Heart right ventricle (tissue), 16 donors: ENCODE data around the gene MED22. TPM values are rescaled to one million over a fixed set of nuclear protein-coding genes. Genes with fewer than 3 reads are reported as not detected.
"Not testable (repeated sequence)": the region's sequence is repeated elsewhere in the genome, so short reads cannot be mapped to it uniquely, and the experiment has no call there.

Experiments used
- ATAC-seq, 8 donors: fragments of 200-7000 bp; cut with Tn5 transposase; one replicate each; pipeline ENCODE4 v1.9.1; 2020; ENCODE audit warnings: mild to moderate bottlenecking in 8 of 8, moderate library complexity in 8 of 8, moderate number of reproducible peaks in 1 of 8
- DNase-seq, 2 donors: peaks; one replicate each; pipeline ENCODE4 v3.0.0-alpha.2; 2020
- H3K27ac ChIP-seq, 10 donors: fragments of 200-600 bp; sonication (generic) in 2 of 10; one replicate each; pipeline versions ENCODE4 v1.5.0 to v1.8.0; 2020 to 2022; ENCODE audit warnings: mild to moderate bottlenecking in 3 of 10
- H3K27me3 ChIP-seq, 7 donors: fragments of 200-600 bp; one replicate each; pipeline ENCODE4 v1.8.0; 2021 to 2022; ENCODE audit warnings: mild to moderate bottlenecking in 2 of 7
- H3K36me3 ChIP-seq, 9 donors: fragments of 200-600 bp; sonication (generic) in 1 of 9; one replicate each; pipeline versions ENCODE4 v1.5.0 to v1.8.0; 2020 to 2022; ENCODE audit warnings: mild to moderate bottlenecking in 2 of 9
- H3K4me1 ChIP-seq, 9 donors: fragments of 200-600 bp; sonication (generic) in 1 of 9; one replicate each; pipeline versions ENCODE4 v1.5.0 to v1.8.0; 2020 to 2022; ENCODE audit warnings: mild to moderate bottlenecking in 4 of 9
- H3K4me3 ChIP-seq, 10 donors: fragments of 200-600 bp; sonication (generic) in 2 of 10; one replicate each; pipeline versions ENCODE4 v1.5.0 to v1.8.0; 2020 to 2022; ENCODE audit warnings: mild to moderate bottlenecking in 7 of 10, moderate library complexity in 2 of 10
- H3K9me3 ChIP-seq, 11 donors: fragments of 200-600 bp in 10 of 11; sonication (generic) in 2 of 11; one replicate each; pipeline versions ENCODE4 v1.5.0 to v1.8.0; 2013 to 2022; ENCODE audit warnings: mild to moderate bottlenecking in 2 of 11, control low read depth in 1 of 11, moderate library complexity in 1 of 11
- CTCF ChIP-seq, 9 donors: fragments of 200-600 bp; sonication (generic) in 2 of 9; IDR thresholded peaks; one replicate each; pipeline versions ENCODE4 v1.5.0 to v1.8.0; 2021 to 2022; ENCODE audit warnings: antibody characterized with exemption in 9 of 9, mild to moderate bottlenecking in 5 of 9, moderate library complexity in 1 of 9
- WGBS, 2 donors: extraction: QIAGEN DNeasy Blood & Tissue Kit; methylation state at CpG; one replicate each; pipeline ENCODE4 v1.1.7; 2013; ENCODE audit warnings: inconsistent platforms in 1 of 2; 5-methylcytosine and 5-hydroxymethylcytosine counted together
- intact Hi-C, 10 donors: fragments of 100-400 bp; cut with DNase I; formaldehyde crosslinking; loops; one replicate each; pipeline versions ENCODE4 v1.11.1 to v1.14.2; 2022
- polyA plus RNA-seq, 2 donors: library from polyadenylated mRNA; stranded (reverse); fragments of 200-250 nt; gene quantifications; one replicate each; pipeline ENCODE4 v1.2.3, GENCODE V29; 2013
- total RNA-seq, 10 donors: library from RNA; stranded (reverse); fragmentation: NEBNext Ultra II Directional in 3 of 10; extraction: Animal tissue kit (Norgen Biotek cat#: 25700) in 3 of 10; gene quantifications; one replicate each; pipeline versions ENCODE4 v1.2.1 to v1.2.4, GENCODE V29; 2021 to 2023
- donor health status: Arrhythmogenic right ventricular cardiomyopathy.
- donor health status: ischemic (EF 13 %, LVEDD 7.1; RV severe dilation, severe dysfunction).
- donor health status: healthy with polysubstance abuse.
- donor health status: DM: no; HTN: yes; CAD: no.
- donor health status: DM: no; HTN: no; CAD: no.
- donor health status: ischemic (EF 25% LVEDD 6.9; RV normal size, moderate dysfunction).
- donor health status: ischemic (EF 25% LVEDD 5.7; RV mildly dilated, moderate dysfunction).
- donor health status: healthy.
- donor health status: DM: yes; HTN: yes; CAD: no.
- donor health status: Ischemic cardiomyopathy.
- donor health status: ischemic (EF 35%, LVEDD 5.7; RV mildly dilated, moderate dysfunction).
- donor health status: nonischemic (EF 11% LVEDD 7.7; RV severe dilation, severe dysfunction).
- donor health status: DM: yes; HTN: yes; CAD: no.
- donor health status: PGD.
- donor health status: ischemic (EF 29% LVEDD 5.4; RV normal size, mild dysfunction).
- donor health status: nonischemic (EF 23%, LVEDD 6.1; RV moderate dilation, normal function).

MED22 gene
- total and polyA plus RNA-seq, 12 donors: 10.2 to 23.6 (median 17.4) TPM

GRCh38 chr9:133331221-133331620 is 16.7 kb downstream of the MED22 start:
- no peak for TF ChIP-seq CTCF (IDR thresholded peaks at IDR 0.05)
- WGBS, 2 donors: 85 to 87% methylated on average over 19 of the region's 19 CpGs

GRCh38 chr9:133329306-133330156 is 18.4 kb downstream of the MED22 start:
- H3K4me3 ChIP-seq, H3K27me3 ChIP-seq, ATAC-seq, DNase-seq, H3K27ac ChIP-seq, H3K9me3 ChIP-seq: not testable (repeated sequence)
- intact Hi-C loops: loop anchor here (2.0 to 10.0 kb wide), 6 partner anchors 48 to 295 kb away; partner anchors contain the start of genes GTF3C5 (in 1 of the 10), STKLD1 (in 1 of the 10) and SURF4 (in 1 of the 10)
- WGBS, 2 donors: 55 to 58% methylated on average over 21 of the region's 21 CpGs
- H3K4me1 ChIP-seq: peaks cover 0 to 13% (median 3%) of the 10 kb centered on the region in 9 donors
- peak; percentile 29 to 73 (median 67) for TF ChIP-seq CTCF (IDR thresholded peaks at IDR 0.05)
- H3K36me3 ChIP-seq: peaks cover 0 to 50% (median 33%) of the 10 kb centered on the region in 9 donors

More at GRCh38 chr9:133331221-133331620, 16.7 kb downstream of the MED22 start:
- peaks cover 0 to 52% (median 33%) of the 10 kb centered on the region in 9 donors for H3K36me3 ChIP-seq
- no peak for DNase-seq
- no peak for ATAC-seq
- no peak overlapping the region for H3K4me3 ChIP-seq
- intact Hi-C loops: loop anchor here in 5 of 10 donors (2.0 to 10.0 kb wide), 6 partner anchors 46 to 296 kb away; partner anchors contain the start of genes GTF3C5 (in 1 of the 5), STKLD1 (in 1 of the 5) and SURF4 (in 1 of the 5)
- no peaks in the 10 kb centered on the region for H3K9me3 ChIP-seq
- no peaks in the 10 kb centered on the region for H3K27me3 ChIP-seq
- H3K4me1 ChIP-seq: peaks cover 0 to 23% (median 14%) of the 10 kb centered on the region in 9 donors
- H3K27ac ChIP-seq: no peak overlapping the region

- ATAC-seq: peak in 2 of 8 donors; percentile 16 to 18
- Histone ChIP-seq H3K27ac (no peak overlapping the region), H3K4me3 (no peak overlapping the region), H3K27me3 (peaks cover 0 to 2% (median 0%) of the 10 kb centered on the region in 7 donors), H3K36me3 (peaks cover 0 to 34% (median 19%) of the 10 kb centered on the region in 9 donors), H3K4me1 (no peaks in the 10 kb centered on the region), H3K9me3 (no peaks in the 10 kb centered on the region)
- 90 to 92% methylated on average over 10 of the region's 10 CpGs for WGBS, 2 donors
- intact Hi-C loops: loop anchor here in 6 of 10 donors (2.0 to 5.0 kb wide), 2 partner anchors 141 to 143 kb away; no protein-coding TSS in a partner anchor
- TF ChIP-seq CTCF (IDR thresholded peaks at IDR 0.05): no peak
- DNase-seq: no peak
Observed at GRCh38 chr9:133327834-133328484, 20.0 kb downstream of the MED22 start.

GRCh38 chr9:133327021-133327420 is 20.9 kb downstream of the MED22 start:
- ATAC-seq, H3K27me3 ChIP-seq, H3K4me3 ChIP-seq, H3K9me3 ChIP-seq, H3K27ac ChIP-seq, H3K4me1 ChIP-seq, DNase-seq: not testable (repeated sequence)
- intact Hi-C loops: loop anchor here in 5 of 10 donors (5.0 kb wide), 1 partner anchor 140 kb away; no protein-coding TSS in a partner anchor
- H3K36me3 ChIP-seq: peaks cover 0 to 25% (median 12%) of the 10 kb centered on the region in 9 donors
- WGBS, 2 donors: 89 to 93% methylated on average over 6 of the region's 6 CpGs
